Liver (tissue), 9 donors: ENCODE results near the gene ADGRB2. TPM values are rescaled to one million over a fixed set of nuclear protein-coding genes. Genes with fewer than 3 reads are reported as not detected.

Experiments used
- DNase-seq: peaks from one replicate; pipeline ENCODE4 v3.0.0-alpha.2; 2017; ENCODE audit warnings: low spot score
- H3K27ac ChIP-seq, 2 donors: one replicate each; pipeline ENCODE4 v1.7.0; 2013; ENCODE audit warnings: inconsistent platforms in 2 of 2, low read length in 2 of 2, control low read depth in 1 of 2, low read depth in 1 of 2, mild to moderate bottlenecking in 1 of 2
- H3K27me3 ChIP-seq, 4 donors: one replicate each; pipeline versions ENCODE4 v1.6.1 to v1.7.0; 2013; ENCODE audit warnings: low read length in 3 of 4, inconsistent platforms in 1 of 4, mild to moderate bottlenecking in 1 of 4, moderate library complexity in 1 of 4; ENCODE audit not compliant: control insufficient read depth in 4 of 4, insufficient read depth in 4 of 4
- H3K36me3 ChIP-seq, 4 donors: one replicate each; pipeline versions ENCODE4 v1.6.1 to v1.7.0; 2013; ENCODE audit warnings: low read length in 3 of 4, mild to moderate bottlenecking in 3 of 4, low read depth in 1 of 4, moderate library complexity in 1 of 4; ENCODE audit not compliant: control insufficient read depth in 4 of 4, insufficient read depth in 3 of 4
- H3K4me1 ChIP-seq, 4 donors: one replicate each; pipeline versions ENCODE4 v1.6.1 to v1.7.0; 2013; ENCODE audit warnings: low read length in 3 of 4, mild to moderate bottlenecking in 3 of 4, moderate library complexity in 1 of 4; ENCODE audit not compliant: control insufficient read depth in 4 of 4, insufficient read depth in 4 of 4
- H3K4me3 ChIP-seq, 3 donors: one replicate each; pipeline versions ENCODE4 v1.6.1 to v1.7.0; 2013; ENCODE audit warnings: low read length in 3 of 3, control low read depth in 1 of 3, low read depth in 1 of 3, mild to moderate bottlenecking in 1 of 3
- H3K9ac ChIP-seq, 2 donors: one replicate each; pipeline ENCODE4 v1.7.0; 2013; ENCODE audit warnings: low read length in 2 of 2, mild to moderate bottlenecking in 2 of 2, moderate library complexity in 2 of 2, control low read depth in 1 of 2, low read depth in 1 of 2
- H3K9me3 ChIP-seq, 4 donors: one replicate each; pipeline versions ENCODE4 v1.6.1 to v1.7.0; 2013; ENCODE audit warnings: low read length in 3 of 4; ENCODE audit not compliant: control insufficient read depth in 4 of 4
- ATF3 ChIP-seq: IDR thresholded peaks from 2 replicates; pipeline ENCODE4 v1.6.1; 2016; ENCODE audit warnings: antibody characterized with exemption
- CTCF ChIP-seq: fragments of 150-350 bp; IDR thresholded peaks from 2 replicates; pipeline ENCODE4 v1.5.1; 2017; ENCODE audit warnings: improper control_type of control experiment, low read depth, low read length; ENCODE audit not compliant: missing input control
- EGR1 ChIP-seq, 2 donors: IDR thresholded peaks; 2 replicates each; pipeline ENCODE4 v1.6.1; 2016 to 2018; ENCODE audit warnings: antibody characterized with exemption in 2 of 2, low read depth in 2 of 2
- FOXA1 ChIP-seq: IDR thresholded peaks from 2 replicates; pipeline ENCODE4 v1.6.1; 2016; ENCODE audit warnings: antibody characterized with exemption
- HNF4G ChIP-seq: IDR thresholded peaks from 2 replicates; pipeline ENCODE4 v1.6.1; 2016; ENCODE audit warnings: antibody characterized with exemption
- JUND ChIP-seq, 2 donors: IDR thresholded peaks; 2 replicates each; pipeline ENCODE4 v1.6.1; 2016; ENCODE audit warnings: antibody characterized with exemption in 2 of 2
- NR2F2 ChIP-seq: IDR thresholded peaks from 2 replicates; pipeline ENCODE4 v1.6.1; 2016; ENCODE audit warnings: antibody characterized with exemption
- RAD21 ChIP-seq, 2 donors: IDR thresholded peaks; 2 replicates each; pipeline ENCODE4 v1.6.1; 2016; ENCODE audit warnings: antibody characterized with exemption in 2 of 2, mild to moderate bottlenecking in 2 of 2
- RXRA ChIP-seq, 2 donors: IDR thresholded peaks; 2 replicates each; pipeline ENCODE4 v1.6.1; 2017 to 2018; ENCODE audit warnings: antibody characterized with exemption in 2 of 2, mild to moderate bottlenecking in 1 of 2
- SP1 ChIP-seq: IDR thresholded peaks from 2 replicates; pipeline ENCODE4 v1.6.1; 2018; ENCODE audit warnings: antibody characterized with exemption, mild to moderate bottlenecking
- TAF1 ChIP-seq: conservative IDR thresholded peaks from 2 replicates; pipeline ENCODE4 v1.6.1; 2016; ENCODE audit warnings: antibody characterized with exemption, mild to moderate bottlenecking
- YY1 ChIP-seq: IDR thresholded peaks from 2 replicates; pipeline ENCODE4 v1.6.1; 2016; ENCODE audit warnings: antibody characterized with exemption, mild to moderate bottlenecking
- ZBTB33 ChIP-seq: IDR thresholded peaks from 2 replicates; pipeline ENCODE4 v1.6.1; 2016; ENCODE audit warnings: antibody characterized with exemption
- WGBS: extraction: QIAGEN DNeasy Blood & Tissue Kit; methylation state at CpG from one replicate; pipeline ENCODE4 v1.1.7; 2013; 5-methylcytosine and 5-hydroxymethylcytosine counted together
- polyA plus RNA-seq, 2 donors: library from polyadenylated mRNA; stranded (reverse) in 1 of 2; unstranded in 1 of 2; fragments of 200-250 nt in 1 of 2; fragments of >200 nt in 1 of 2; fragmentation: Nextera tagmentation in 1 of 2; extraction: Ambion mirVana in 1 of 2; gene quantifications; one replicate each; pipeline versions ENCODE4 v1.2.1 to v1.2.3, GENCODE V29; 2013 to 2015
- total RNA-seq, 2 donors: library from RNA; depleted of rRNA; stranded (reverse); fragments of >200 nt; gene quantifications; one replicate each; pipeline ENCODE4 v1.2.3, GENCODE V29; 2014
- donor health status: healthy.
- donor health status: healthy.
- donor health status: healthy.
- donor health status: healthy.
- donor health status: healthy.

ADGRB2 gene
- total and polyA plus RNA-seq, 4 donors = under 0.01 to 0.05 (median 0.05) TPM; not detected in 1

- no peak overlapping the region for H3K9ac ChIP-seq
- TF ChIP-seq ZBTB33 (no peak), TAF1 (no peak), HNF4G (no peak), NR2F2 (no peak), JUND (IDR thresholded peaks at IDR 0.05) (no peak), CTCF (no peak), SP1 (no peak)
- H3K4me1 ChIP-seq = peaks cover 1 to 24% (median 8%) of the 10 kb centered on the region in 4 donors
These were observed 4.7 kb downstream of the ADGRB2 start for GRCh38 chr1:31759298-31760023.

GRCh38 chr1:31758823-31759222 is 5.3 kb downstream of the ADGRB2 start:
- DNase-seq = no peak
- TF ChIP-seq YY1 (no peak), HNF4G (no peak), NR2F2 (no peak), ATF3 (no peak), RAD21 (IDR thresholded peaks at IDR 0.05) (no peak), CTCF (no peak), FOXA1 (no peak), EGR1 (IDR thresholded peaks at IDR 0.05; ENCODE audit: low read depth in 2 of 2) (no peak), RXRA (IDR thresholded peaks at IDR 0.05) (no peak)
- 94% methylated on average over 7 of the region's 7 CpGs for WGBS
- Histone ChIP-seq H3K36me3 (no peaks in the 10 kb centered on the region), H3K27me3 (peaks cover 0 to 12% (median 8%) of the 10 kb centered on the region in 4 donors), H3K27ac (no peak overlapping the region), H3K9ac (no peak overlapping the region), H3K9me3 (no peaks in the 10 kb centered on the region), H3K4me1 (peaks cover 4 to 26% (median 10%) of the 10 kb centered on the region in 4 donors), H3K4me3 (no peak overlapping the region)

More at GRCh38 chr1:31759298-31760023, 4.7 kb downstream of the ADGRB2 start:
- no peak for DNase-seq
- 81% methylated on average over 10 of the region's 10 CpGs for WGBS
- no peak overlapping the region for H3K27ac ChIP-seq
- H3K4me3 ChIP-seq = no peak overlapping the region
- no peaks in the 10 kb centered on the region for H3K9me3 ChIP-seq
- no peaks in the 10 kb centered on the region for H3K36me3 ChIP-seq
- H3K27me3 ChIP-seq = peaks cover 0 to 12% (median 8%) of the 10 kb centered on the region in 4 donors
